ENCODE results near the gene TXNDC5. TPM values are rescaled to one million over a fixed set of nuclear protein-coding genes. Genes with fewer than 3 reads are reported as not detected.
"Not testable (repeated sequence)": the region's sequence is repeated elsewhere in the genome, so short reads cannot be mapped to it uniquely, and the experiment has no call there.

The TXNDC5 gene
- total RNA-seq, 2 donors from 2014 or later = 151 to 172 TPM

GRCh38 chr6:7901780-7902179 lies 8.8 kb downstream of the TXNDC5 start:
- H3K9me3 ChIP-seq = no peaks in the 10 kb centered on the region
- no peak overlapping the region for H3K27ac ChIP-seq
- no peak for TF ChIP-seq CTCF (IDR thresholded peaks at IDR 0.05)
- no peak overlapping the region for H3K4me3 ChIP-seq
- no peak for DNase-seq (ENCODE audit: low spot score)
- peaks cover 64% of the 10 kb centered on the region for H3K36me3 ChIP-seq
- ATAC-seq (ENCODE audit: insufficient number of reproducible peaks, low FRiP score, low read depth) = no peak
- H3K4me1 ChIP-seq (ENCODE audit: control insufficient read depth in 1 of 2, low read depth in 2 of 2) = no peaks in the 10 kb centered on the region
- no peaks in the 10 kb centered on the region for H3K27me3 ChIP-seq (replicated peaks; ENCODE audit: insufficient read depth)

- peaks cover 69% of the 10 kb centered on the region for H3K36me3 ChIP-seq
- no peaks in the 10 kb centered on the region for H3K27me3 ChIP-seq (replicated peaks; ENCODE audit: insufficient read depth)
- H3K9me3 ChIP-seq = no peaks in the 10 kb centered on the region
- H3K4me1 ChIP-seq (ENCODE audit: control insufficient read depth in 1 of 2, low read depth in 2 of 2) = no peaks in the 10 kb centered on the region
- TF ChIP-seq CTCF (IDR thresholded peaks at IDR 0.05) = no peak
- no peak for DNase-seq (ENCODE audit: low spot score)
- ATAC-seq (ENCODE audit: insufficient number of reproducible peaks, low FRiP score, low read depth) = no peak
- H3K4me3 ChIP-seq = no peak overlapping the region
- no peak overlapping the region for H3K27ac ChIP-seq
These were observed 9.5 kb downstream of the TXNDC5 start for GRCh38 chr6:7901056-7901455.

- ATAC-seq (ENCODE audit: insufficient number of reproducible peaks, low FRiP score, low read depth) (no peak), DNase-seq (ENCODE audit: low spot score) (no peak)
- no peak for TF ChIP-seq CTCF (IDR thresholded peaks at IDR 0.05)
- Histone ChIP-seq H3K4me1 (ENCODE audit: control insufficient read depth in 1 of 2, low read depth in 2 of 2) (no peaks in the 10 kb centered on the region), H3K36me3 (peaks cover 70% of the 10 kb centered on the region), H3K9me3 (no peaks in the 10 kb centered on the region), H3K27me3 (replicated peaks; ENCODE audit: insufficient read depth) (no peaks in the 10 kb centered on the region), H3K4me3 (no peak overlapping the region), H3K27ac (no peak overlapping the region)
These were observed 10.0 kb downstream of the TXNDC5 start for GRCh38 chr6:7900621-7901020.

- H3K36me3 ChIP-seq = peaks cover 78% of the 10 kb centered on the region
These were observed 10.7 kb downstream of the TXNDC5 start for GRCh38 chr6:7899889-7900213.

GRCh38 chr6:7899101-7899888 lies 11.3 kb downstream of the TXNDC5 start:
- H3K4me3 ChIP-seq = no peak overlapping the region
- H3K4me1 ChIP-seq (ENCODE audit: control insufficient read depth in 1 of 2, low read depth in 2 of 2) = no peaks in the 10 kb centered on the region
- ATAC-seq (ENCODE audit: insufficient number of reproducible peaks, low FRiP score, low read depth) (no peak), DNase-seq (ENCODE audit: low spot score) (no peak)
- TF ChIP-seq CTCF (IDR thresholded peaks at IDR 0.05) = no peak
- no peaks in the 10 kb centered on the region for H3K9me3 ChIP-seq
- H3K36me3 ChIP-seq = peaks cover 80% of the 10 kb centered on the region
- no peaks in the 10 kb centered on the region for H3K27me3 ChIP-seq (replicated peaks; ENCODE audit: insufficient read depth)
- no peak overlapping the region for H3K27ac ChIP-seq

More at GRCh38 chr6:7899889-7900213, 10.7 kb downstream of the TXNDC5 start:
- TF ChIP-seq CTCF (IDR thresholded peaks at IDR 0.05) = no peak
- DNase-seq (ENCODE audit: low spot score) (no peak), ATAC-seq (ENCODE audit: insufficient number of reproducible peaks, low FRiP score, low read depth) (no peak)
- Histone ChIP-seq H3K4me1 (ENCODE audit: control insufficient read depth in 1 of 2, low read depth in 2 of 2) (no peaks in the 10 kb centered on the region), H3K4me3 (no peak overlapping the region), H3K27me3 (replicated peaks; ENCODE audit: insufficient read depth) (no peaks in the 10 kb centered on the region), H3K27ac (no peak overlapping the region), H3K9me3 (no peaks in the 10 kb centered on the region)

GRCh38 chr6:7898193-7898586 lies 12.4 kb downstream of the TXNDC5 start:
- not testable (repeated sequence) for ATAC-seq (ENCODE audit: insufficient number of reproducible peaks, low FRiP score, low read depth); H3K27me3 ChIP-seq (replicated peaks; ENCODE audit: insufficient read depth); H3K4me1 ChIP-seq (ENCODE audit: control insufficient read depth in 1 of 2, low read depth in 2 of 2); DNase-seq (ENCODE audit: low spot score); H3K4me3 ChIP-seq; H3K9me3 ChIP-seq; H3K27ac ChIP-seq
- H3K36me3 ChIP-seq = peaks cover 78% of the 10 kb centered on the region
